Erythroblast (primary cell): ENCODE results near the gene METAP1.

Source experiments
- GATA1 ChIP-seq: IDR thresholded peaks from 2 replicates; pipeline ENCODE4 v1.6.1; 2011; ENCODE audit warnings: low read depth, mild to moderate bottlenecking, control low read depth, low read length, moderate library complexity
- POLR2A ChIP-seq: IDR thresholded peaks from 2 replicates; pipeline ENCODE4 v1.6.1; 2011; ENCODE audit warnings: mild to moderate bottlenecking, low read length

- no peak for TF ChIP-seq POLR2A
- TF ChIP-seq GATA1, result no peak
These were observed 72.1 kb downstream of the METAP1 start for GRCh38 chr4:99067617-99068016.
